HPDE6-E6E7 (cell line): Measurements from ENCODE around the gene HOXD1.

Source experiments
- DNase-seq: peaks from one replicate; pipeline ENCODE4 v3.0.0; 2011; ENCODE audit warnings: missing footprints; ENCODE audit errors: extremely low spot score

HOXD1 gene

DNA sequence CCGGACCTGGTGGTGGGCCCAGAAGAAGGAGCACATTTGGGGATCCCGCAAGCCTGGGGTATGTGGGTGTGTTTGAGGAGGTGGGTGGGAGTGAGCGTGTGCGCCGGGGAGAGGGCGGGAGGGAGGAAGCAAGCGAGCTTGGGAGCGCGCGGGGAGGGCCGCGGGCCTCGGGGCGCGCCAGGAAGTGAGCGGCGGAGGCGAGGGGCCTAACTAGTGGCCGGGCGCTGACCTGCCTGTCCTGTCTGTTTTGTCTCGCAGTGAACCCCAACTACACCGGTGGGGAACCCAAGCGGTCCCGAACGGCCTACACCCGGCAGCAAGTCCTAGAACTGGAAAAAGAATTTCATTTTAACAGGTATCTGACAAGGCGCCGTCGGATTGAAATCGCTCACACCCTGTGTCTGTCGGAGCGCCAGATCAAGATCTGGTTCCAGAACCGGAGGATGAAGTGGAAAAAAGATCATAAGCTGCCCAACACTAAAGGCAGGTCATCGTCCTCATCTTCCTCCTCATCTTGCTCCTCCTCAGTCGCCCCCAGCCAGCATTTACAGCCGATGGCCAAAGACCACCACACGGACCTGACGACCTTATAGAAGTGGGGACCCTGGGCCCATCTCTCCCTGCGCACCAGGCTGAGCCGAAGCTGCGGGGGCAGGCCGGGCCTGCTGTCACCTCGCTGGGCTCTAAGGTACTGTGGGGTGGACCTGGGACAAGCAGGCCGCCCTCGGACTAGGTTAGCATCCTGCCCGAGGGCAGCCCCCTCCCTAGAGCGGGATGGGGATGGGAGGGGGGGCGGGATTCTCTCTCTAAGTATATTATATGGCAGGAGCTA, 35.9 kb upstream of the HOXD1 start:
- no peak for DNase-seq

DNA sequence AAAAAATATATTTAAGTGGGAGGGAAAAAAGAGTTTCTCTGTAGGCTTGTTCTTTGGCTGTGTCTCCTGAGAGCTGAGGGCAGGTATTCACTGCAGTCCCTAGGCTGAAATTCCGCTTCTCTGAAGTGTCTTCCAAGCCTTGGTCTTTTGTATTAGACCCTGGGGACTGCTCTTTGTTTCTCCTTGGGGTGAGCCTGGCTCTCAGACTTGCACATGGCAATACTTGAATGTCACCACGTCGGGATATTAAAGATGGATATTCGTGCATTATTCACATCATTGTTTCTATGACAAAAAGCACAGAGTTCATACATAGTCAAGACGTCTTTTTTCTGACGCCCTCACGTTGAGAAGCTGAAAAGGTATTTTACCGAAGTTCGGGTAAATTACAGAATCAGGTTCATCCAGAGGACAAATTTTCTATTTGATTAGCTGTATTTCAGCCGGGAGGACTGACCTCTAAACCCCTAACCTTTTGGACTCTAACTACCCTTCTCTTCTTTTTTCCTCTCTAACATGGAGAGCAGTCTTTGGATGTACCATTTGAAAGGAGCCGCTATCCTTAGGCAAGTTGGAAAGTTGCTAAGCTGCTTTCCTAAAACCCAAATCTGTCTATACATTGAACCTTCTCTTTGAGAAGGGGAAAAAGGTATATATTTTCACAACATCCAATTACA, 33.8 kb upstream of the HOXD1 start:
- no peak for DNase-seq

DNA sequence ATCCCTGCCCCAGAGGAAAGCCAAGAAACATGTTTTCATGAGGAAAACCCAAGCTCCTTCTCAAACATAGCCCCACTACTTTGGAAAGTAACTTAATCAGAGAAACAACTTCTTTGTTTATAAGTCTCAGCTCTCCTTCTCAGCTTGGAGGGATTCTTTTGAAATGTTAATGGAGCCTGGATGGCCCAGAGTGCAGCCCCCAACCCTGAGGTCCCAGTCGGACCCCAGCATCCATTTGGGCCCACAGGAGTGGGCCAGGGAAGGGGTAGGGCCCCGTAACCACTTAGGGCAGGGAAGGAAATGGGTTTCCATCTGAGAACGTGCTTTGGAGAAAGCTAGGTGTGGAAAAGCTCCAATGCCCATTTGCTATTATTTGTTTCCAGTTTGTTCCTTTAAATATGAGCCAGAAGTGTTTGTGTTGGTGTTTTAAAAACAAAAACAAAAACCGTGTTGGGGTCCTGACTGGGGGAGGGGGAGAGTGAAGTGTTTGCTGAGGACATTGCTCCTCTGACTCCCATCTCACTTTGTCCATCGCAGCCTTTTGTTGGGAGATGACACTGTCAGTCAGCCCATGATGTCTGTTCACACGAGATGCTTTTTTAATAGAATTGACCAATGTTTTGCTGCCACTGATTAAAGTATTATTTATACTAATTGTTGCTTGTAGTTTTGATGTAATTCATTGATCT, 33.0 kb upstream of the HOXD1 start:
- DNase-seq, result no peak

DNA sequence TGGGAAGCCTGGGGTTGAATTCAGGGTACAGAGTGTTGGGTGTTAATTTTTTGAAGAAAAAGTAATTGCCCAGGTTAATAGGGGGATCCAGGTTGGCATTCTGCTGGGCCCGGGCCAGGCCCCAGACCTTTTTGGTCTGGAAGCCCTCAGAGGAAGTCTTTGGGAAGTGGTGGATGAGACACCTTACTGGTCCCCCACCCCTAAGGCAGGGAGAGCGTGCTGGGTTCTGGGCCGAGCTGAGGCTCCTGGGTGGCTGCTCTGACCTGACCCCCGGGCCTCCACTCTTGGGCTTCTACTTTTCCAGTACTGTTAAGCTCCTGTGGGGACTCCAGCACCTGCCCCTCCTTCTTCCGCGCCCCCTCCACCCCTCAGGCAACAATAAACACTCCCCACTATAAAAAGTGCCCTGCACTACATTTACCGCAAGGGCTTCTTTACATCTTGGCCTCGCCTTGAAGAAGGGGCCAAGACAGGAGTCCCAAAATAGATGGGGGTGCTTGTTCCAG, 32.1 kb upstream of the HOXD1 start:
- DNase-seq, result no peak

DNA sequence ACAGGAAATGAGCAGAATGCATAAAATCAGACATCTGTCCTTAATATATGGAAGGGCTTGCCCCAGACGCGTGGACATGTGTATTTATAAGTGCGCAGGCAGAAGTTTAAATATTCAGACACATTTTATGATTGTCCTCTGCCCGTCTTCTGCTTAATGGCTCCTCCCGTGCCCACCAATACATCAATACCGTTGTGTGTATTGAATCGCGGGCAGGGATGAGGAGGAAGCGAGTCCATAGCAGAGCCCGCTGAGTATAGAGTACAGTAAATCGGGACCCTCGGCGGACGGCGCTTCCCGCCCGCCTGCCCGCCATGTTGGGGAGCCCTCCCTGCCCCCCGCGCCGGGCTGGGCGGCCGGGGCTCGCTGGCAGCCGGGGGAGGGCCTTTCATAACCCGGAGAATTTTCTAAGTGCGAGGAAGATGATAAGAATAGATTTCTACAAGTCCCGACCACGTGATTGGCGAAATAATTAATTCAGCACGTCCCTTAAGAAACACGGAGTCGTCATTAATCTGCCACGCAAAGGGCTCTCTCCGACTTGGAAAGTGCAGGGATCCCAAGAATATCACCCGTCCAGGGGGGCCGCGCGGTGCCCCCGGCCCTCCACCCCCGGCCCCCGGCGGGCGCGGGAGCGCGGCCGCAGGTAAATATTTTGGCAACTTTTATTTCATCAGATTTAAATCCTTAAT, 31.5 kb upstream of the HOXD1 start, which contains the start of gene HOXD3:
Gene HOXD3, plus strand, starts transcription at position 501 of the 692 bp plus-strand sequence. CDS start 11,808 bp downstream, outside the sequence.
- DNase-seq, result no peak

DNA sequence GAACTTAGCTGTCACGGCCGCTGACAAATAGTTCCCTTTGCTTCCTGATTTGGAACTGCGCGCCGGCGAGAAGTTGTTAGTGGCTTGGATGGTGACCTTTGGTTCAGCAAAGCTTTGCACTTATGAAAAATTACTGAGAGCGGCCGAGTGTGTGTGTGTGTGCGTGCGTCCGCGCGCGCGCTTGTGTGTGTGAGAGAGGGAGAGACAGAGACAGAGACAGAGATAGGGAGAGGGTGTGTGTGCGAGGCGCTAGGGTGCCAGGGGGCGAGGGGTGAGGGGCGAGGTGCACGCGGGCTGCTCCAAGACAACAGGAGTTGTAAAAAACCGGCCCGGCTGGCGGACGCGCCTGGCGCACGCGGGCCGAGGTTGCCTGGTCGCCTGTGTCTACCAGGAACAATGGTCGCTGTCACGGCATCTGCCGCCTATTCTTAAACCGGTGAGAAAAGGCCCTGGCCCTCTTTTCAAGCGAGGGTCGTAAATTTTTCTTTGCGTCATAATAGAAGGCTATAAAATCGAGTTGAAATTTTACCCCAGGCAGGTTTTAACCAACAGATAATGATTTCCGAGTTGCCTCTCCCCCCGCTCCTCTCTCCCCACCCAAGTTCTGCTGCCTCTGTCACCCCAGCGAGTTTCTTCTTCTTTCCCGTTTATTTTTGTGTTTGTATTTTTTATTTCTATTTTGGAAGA, 30.8 kb upstream of the HOXD1 start:
- no peak for DNase-seq

DNA sequence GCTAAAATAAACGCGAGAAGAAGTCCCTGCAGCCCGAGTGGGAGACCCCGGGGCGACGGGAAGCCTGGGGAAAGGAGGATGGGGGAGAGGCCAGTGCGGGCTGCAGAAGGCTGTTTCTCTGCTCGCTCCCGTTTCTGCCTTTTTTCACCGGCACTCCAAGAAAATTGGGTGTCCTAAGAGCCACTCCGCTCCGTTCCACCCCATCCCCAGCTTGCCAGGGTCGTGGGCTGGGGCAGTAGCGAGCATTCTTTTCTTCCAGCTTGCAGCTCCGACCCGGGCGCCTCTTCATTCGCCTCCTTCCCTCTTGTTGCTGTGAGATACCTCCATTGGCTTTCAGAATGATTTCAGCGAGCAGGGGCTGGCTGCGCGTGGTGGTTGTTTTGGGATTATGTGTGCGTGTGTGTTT, 30.3 kb upstream of the HOXD1 start:
- DNase-seq, result no peak

DNA sequence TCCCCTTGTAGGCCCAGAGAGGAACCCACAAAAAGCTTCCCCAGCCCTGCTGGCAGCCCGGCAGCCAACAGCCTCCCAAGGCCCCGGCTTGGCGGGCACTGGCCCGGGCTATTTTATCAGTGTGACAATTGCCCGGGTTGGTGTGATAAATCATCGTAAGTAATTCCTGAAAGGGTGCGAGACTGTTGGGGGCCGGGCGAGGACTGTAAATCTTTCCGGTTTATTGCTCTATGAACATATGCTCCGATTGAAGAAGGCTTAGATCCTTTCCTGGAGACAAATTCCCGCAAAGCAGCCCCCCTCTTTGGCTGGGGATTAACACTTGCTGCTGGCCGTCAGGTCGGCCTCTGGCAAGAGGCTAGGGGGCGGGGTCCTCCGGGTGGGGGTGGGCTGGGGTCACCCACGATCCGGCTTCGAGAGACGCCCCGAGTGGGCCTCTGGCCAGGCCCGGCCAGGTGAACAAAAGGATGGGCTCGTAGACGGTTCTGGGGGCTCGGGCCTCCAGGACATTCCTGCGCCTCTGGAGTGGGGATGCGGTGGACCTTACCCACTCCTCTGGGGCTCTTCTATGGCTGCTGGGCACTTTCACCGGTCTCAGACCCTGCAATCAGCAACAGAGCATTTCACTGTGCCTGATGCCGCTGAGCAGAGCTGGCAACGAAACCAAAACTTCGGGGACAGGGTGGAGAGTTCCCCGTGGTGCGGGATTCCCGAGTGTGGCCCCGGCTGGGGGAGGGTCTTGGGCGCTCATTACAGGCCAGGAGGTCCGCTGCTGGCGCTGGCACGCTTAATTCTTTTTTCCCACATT, 29.4 kb upstream of the HOXD1 start:
- DNase-seq, result no peak

DNA sequence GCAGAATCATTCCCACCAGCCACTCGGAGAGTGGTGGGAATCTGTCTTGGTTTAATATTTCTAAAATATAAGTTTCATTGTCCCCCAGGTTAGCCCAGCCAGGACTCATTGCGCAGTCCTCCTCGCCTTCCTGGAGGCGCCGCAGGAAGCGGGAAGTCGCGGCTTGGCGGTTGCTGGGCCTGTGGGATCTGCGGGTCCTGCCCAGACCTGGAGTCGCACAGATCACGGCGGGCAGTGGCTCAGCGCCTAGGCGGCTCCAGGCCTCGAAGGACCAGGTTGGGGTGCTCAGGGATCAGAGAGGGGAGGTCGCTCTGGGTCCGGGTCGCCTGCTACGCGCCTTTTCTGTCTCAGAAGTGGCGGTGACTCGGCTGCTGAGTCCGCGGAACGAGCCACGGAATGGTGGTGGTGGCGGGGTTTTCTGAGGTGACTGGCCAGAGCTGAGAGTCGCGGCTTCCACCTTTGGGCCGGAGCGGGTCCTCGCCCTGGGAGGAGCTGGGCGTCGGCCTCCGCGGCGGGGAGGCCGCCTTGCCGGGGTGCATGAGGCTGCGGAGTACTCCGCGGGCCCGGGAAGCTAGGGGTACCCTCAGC, 28.7 kb upstream of the HOXD1 start:
- no peak for DNase-seq

DNA sequence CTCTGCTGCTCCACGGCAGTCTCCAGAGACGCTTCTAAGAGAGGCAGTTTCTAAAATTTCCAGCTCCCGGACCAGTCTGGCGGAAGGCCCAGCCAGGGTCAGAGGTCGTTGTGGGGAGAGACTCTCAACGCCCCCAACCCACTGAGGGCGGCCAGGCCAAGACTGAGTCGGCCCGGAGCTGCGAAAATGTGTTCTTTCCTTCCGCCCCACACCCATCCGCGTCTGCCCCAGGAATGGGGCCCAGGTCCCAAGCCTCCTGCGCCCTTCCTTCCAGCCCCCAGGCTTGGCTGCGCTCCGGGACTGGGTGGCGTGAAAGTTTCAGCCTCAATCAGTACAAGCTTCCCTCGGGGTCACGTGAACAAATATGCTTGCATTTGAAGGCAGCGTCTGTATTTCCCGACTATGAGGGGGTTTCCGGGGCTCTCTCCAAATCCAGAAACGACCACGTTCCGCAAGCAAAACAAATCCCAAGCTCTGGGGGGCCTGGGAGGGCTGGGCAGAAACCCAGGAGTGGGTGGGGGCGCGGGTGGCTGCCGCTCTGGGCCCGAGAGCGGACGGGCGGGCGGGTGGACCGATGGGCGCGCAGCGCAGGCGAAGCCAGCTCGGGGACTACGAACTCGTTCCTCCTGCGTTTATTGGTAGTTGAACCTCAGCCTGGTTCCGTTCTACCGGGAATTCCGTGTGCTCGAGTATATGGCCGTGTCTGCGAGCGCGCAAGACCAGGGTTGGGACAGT, 28.1 kb upstream of the HOXD1 start:
- no peak for DNase-seq

DNA sequence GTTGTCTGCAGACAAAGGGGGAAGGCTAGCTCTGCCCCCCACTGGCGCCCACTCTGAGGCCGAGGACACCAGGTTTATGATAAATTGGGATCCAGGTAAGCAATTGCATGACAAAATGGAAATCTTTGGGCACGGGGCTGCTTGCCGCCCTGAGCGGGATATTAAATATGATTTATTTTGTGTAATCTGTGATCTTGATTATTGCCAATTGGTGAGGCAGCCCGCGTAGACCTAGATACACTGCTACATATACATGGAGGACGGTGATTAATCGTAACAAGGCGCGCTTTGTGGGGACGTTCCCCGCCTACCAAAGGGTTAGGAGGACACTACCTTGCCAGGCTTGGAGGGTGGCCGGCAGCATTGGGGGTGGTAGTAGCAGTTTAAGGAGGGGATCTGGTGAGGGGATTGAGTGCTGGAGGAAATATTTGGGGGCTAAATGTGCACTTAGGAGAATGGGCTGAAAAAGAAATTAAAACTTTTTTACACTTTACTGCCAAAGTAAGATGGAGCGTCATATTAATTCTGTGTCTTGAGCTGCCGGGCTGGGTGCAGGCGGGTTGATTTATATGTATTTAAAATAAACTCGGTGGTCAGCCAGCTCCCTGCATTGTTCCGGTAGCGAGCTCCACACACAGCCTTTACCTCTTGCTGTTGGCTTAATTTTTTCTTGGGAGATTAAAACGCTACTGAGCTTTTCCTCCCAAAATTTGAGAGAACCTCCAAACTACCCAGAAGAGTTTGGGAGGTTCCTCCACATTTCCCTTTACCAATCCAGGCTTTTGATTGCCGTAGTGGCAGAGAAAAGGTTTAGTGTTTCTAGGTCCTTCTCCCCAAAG, 27.3 kb upstream of the HOXD1 start:
- DNase-seq, result no peak

DNA sequence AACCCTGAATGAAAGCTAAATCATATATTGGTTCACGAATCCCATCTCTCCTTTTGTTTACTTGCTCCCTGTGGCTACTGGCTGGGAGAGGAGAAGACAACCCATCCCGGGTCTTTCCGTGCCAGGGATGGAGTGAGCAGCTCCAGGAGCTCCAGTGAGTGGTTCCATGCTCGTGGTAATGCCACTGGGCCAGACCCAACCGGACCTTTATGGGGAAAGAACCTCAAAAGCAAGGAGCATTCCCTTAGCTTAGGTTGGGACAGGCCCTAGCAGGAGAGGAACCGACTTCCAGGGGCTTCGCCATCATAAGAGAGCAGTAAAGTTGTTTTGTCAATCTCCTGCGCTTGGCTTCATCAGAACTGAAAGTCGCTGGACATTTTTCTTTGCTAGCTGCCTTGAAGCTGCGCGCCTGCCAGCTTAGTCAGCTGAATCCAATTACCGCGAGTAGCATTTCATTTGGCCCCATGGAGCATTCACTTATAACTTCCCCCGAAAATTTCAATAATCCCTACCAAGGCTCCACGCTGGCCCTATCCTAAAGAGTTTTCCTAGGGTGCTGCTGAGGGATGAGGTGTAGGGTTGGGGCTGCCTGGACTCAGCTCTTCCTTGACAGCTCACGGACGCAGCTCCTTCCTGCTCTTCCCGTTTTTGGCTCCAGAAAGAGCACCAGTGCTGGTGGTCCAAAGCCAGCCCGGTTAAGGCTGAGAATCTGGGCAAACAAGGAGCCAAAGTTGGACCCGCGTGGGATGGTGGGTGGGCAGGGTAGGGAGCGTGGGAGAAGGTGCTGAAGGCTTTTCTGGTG, 26.4 kb upstream of the HOXD1 start:
- DNase-seq, result no peak

DNA sequence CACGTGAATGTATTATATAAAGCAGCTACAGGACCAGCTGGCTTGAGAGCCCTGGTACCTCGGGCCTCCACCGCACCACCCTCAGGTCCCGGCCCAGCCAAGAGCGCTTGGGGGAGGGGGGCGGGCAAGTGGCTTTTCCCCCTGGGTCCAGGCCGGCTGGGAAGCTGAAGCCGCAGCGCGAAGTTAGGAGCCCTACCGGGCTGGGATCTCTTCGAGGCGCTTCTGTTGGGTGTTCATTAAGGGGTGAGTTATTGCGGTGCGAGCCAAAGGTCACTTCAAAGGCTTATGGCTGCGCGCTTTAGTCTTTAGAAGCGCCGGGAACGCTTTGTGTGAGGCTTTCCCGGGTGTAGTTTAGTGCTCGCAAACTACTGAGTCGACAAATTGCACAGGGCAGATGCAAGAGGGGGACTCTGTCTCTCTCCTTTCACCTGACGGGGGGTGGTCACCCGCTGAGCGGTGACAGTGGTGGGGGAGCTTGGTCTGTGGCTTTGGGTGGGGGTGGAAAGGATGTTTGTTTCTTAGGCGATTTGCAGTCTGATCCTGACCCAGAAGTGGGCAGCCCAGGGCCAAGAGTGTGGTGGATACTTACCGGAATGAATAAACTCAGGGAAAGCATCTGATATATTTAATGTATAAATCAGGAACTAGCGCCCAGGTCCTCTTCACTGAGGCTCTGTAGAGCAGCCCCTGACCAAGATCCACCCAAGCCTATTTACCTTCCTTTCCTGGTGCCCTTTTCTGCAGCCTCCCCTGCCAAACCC, 25.4 kb upstream of the HOXD1 start:
- DNase-seq, result no peak

DNA sequence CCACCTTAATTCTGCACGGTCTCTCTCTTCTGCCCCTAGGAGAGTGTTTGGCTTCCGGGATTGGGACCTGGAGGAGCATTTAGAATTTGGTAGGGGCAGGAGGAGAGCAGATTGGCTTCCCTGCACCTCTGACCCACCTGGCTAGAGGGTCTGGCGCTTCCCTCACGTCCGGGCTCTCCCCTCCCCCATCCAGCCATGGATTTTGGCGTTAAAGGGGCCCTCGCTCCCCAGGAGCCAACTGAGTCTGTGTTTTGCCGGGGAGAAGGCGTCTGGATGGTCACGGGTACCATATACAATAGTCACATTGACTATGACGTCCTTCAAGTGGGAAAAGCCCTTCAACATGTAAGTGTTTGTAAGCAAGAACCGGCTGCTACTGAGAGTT, 24.8 kb upstream of the HOXD1 start:
- DNase-seq, result no peak

DNA sequence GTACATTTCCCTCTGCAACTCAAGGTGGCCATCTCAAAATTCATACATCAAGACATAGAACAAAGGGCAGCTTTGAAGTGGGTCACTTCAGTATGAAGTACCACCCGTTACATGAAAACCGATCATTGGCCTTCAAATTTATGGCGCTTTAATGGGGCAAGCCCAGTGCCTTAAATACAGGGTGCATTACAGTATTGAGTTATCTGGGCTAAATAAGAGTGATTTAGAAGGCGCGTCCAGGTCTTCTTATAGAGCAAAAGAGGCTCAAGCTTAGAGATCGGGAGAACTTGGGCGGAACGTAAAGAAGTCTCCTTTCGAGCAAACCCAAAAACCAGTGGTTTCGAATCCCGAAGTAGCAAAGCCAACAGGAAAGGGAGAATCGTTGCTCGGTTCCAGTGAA, 24.3 kb upstream of the HOXD1 start:
- DNase-seq, result no peak

DNA sequence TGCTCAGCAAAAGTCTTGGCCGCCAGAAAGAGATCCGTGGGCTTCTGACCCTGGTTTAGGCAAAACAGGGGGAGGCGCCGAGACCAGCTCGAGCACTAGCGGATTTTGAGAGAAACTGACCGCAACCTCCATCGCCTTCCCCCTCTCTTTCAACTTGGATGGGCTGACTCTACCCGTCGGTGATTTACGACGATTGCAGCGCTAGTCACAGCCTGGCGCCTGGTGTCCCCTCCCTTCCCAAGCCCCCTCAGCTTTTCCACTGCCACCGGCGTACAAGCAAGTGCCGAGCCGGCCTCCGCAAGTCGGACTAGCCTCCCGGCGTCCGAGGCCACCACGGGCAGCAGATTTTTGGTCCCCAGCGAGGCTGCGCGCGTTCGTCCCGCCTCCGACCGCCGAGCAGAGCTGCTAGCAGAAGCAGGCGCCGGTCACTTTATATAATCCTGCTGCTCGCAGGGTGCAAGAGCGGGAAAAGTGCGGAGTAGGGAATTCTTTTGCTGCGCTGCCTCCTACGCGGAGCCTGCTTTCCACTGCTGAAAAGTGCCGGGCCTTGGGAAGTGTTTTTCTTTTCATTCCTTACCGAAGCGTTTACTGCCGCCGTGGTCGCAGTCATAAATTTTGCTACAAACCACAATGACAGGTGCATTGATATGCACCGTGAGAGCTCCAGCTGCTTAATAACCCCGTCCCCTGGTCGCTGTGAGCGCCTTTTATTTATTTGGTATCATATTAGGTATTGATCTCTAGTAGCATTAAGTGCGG, 23.7 kb upstream of the HOXD1 start:
- DNase-seq, result no peak
